GM23248 (cell line): ENCODE results near the gene PPP2R5A. TPM values are rescaled to one million over a fixed set of nuclear protein-coding genes. Genes with fewer than 3 reads are reported as not detected.

Experiments used
- DNase-seq: peaks from one replicate; pipeline ENCODE4 v3.0.0-alpha.2; 2015
- H2AFZ ChIP-seq: fragments of 200-600 bp; sonication (generic); 2 replicates; pipeline ENCODE4 v1.6.1; 2016; ENCODE audit warnings: antibody characterized with exemption
- H3F3A ChIP-seq: fragments of 200-600 bp; sonication (generic); 2 replicates; pipeline ENCODE4 v1.6.1; 2016; ENCODE audit warnings: mild to moderate bottlenecking, antibody characterized with exemption, mixed run types; ENCODE audit not compliant: insufficient read depth
- H3K27ac ChIP-seq: fragments of 200-600 bp; sonication (generic); 2 replicates; pipeline ENCODE4 v1.5.1; 2016; ENCODE audit warnings: mild to moderate bottlenecking
- H3K27me3 ChIP-seq: fragments of 200-600 bp; sonication (generic); replicated peaks from 2 replicates; pipeline ENCODE4 v1.6.1; 2016; ENCODE audit warnings: mild to moderate bottlenecking; ENCODE audit not compliant: insufficient read depth
- H3K36me3 ChIP-seq: fragments of 200-600 bp; sonication (generic); 2 replicates; pipeline ENCODE4 v1.6.1; 2016; ENCODE audit warnings: low read depth, mild to moderate bottlenecking
- H3K4me1 ChIP-seq: fragments of 200-600 bp; sonication (generic); 2 replicates; pipeline ENCODE4 v1.6.1; 2016; ENCODE audit warnings: mild to moderate bottlenecking; ENCODE audit not compliant: insufficient read depth
- H3K4me2 ChIP-seq: fragments of 200-600 bp; sonication (generic); one replicate; pipeline ENCODE4 v1.6.1; 2016; ENCODE audit warnings: mild to moderate bottlenecking; ENCODE audit not compliant: unreplicated experiment
- H3K4me3 ChIP-seq: fragments of 200-600 bp; sonication (generic); 2 replicates; pipeline ENCODE4 v1.5.1; 2016; ENCODE audit warnings: mild to moderate bottlenecking
- H3K79me2 ChIP-seq: fragments of 200-600 bp; sonication (generic); 2 replicates; pipeline ENCODE4 v1.6.1; 2016; ENCODE audit warnings: mild to moderate bottlenecking; ENCODE audit not compliant: insufficient read depth
- H3K9ac ChIP-seq: fragments of 200-600 bp; sonication (generic); 2 replicates; pipeline ENCODE4 v1.6.1; 2016; ENCODE audit warnings: mild to moderate bottlenecking
- H3K9me2 ChIP-seq: fragments of 200-600 bp; sonication (generic); 2 replicates; pipeline ENCODE4 v1.6.1; 2016; ENCODE audit warnings: mixed run types, mild to moderate bottlenecking, moderate library complexity; ENCODE audit not compliant: insufficient read depth
- H3K9me3 ChIP-seq: fragments of 200-600 bp; sonication (generic); one replicate; pipeline ENCODE4 v1.6.1; 2017; ENCODE audit warnings: low read depth
- H4K20me1 ChIP-seq: fragments of 200-600 bp; sonication (generic); 2 replicates; pipeline ENCODE4 v1.6.0; 2016; ENCODE audit not compliant: insufficient read depth
- EZH2 ChIP-seq: fragments of 200-600 bp; sonication (generic); IDR thresholded peaks from 2 replicates; pipeline ENCODE4 v1.6.1; 2018; ENCODE audit warnings: antibody characterized with exemption, mild to moderate bottlenecking; ENCODE audit not compliant: insufficient read depth, poor library complexity, severe bottlenecking
- EZH2phosphoT487 ChIP-seq: fragments of 200-600 bp; sonication (generic); IDR thresholded peaks from 2 replicates; pipeline ENCODE4 v1.6.1; 2018; ENCODE audit warnings: antibody characterized with exemption, moderate library complexity, mild to moderate bottlenecking, low read depth; ENCODE audit not compliant: insufficient read depth
- WGBS, 2 experiments: methylation state at CpG; one replicate each; pipeline ENCODE4 v1.1.6; 2015 to 2017; ENCODE audit warnings: low lambda C conversion rate in 2 of 2, low coverage in 1 of 2; ENCODE audit errors: missing lambda C conversion rate in 2 of 2; 5-methylcytosine and 5-hydroxymethylcytosine counted together
- in situ Hi-C: fragments of 300-500 bp; cut with MboI; formaldehyde crosslinking; loops from 2 replicates; pipeline ENCODE4 v1.15.0; 2020
- polyA plus RNA-seq: library from polyadenylated mRNA; unstranded; fragments of >200 nt; fragmentation: Nextera tagmentation; extraction: Ambion mirVana; gene quantifications from 2 replicates; pipeline ENCODE4 v1.2.1, GENCODE V29; 2016
- total RNA-seq: library from RNA; depleted of rRNA; stranded (reverse); fragments of >200 nt; shearing (Covaris generic); gene quantifications from 2 replicates; pipeline ENCODE4 v1.2.3, GENCODE V29; 2014

The PPP2R5A gene
- total and polyA plus RNA-seq, 2 experiments from 2014 or later = 13.9 to 31.7 TPM

DNA sequence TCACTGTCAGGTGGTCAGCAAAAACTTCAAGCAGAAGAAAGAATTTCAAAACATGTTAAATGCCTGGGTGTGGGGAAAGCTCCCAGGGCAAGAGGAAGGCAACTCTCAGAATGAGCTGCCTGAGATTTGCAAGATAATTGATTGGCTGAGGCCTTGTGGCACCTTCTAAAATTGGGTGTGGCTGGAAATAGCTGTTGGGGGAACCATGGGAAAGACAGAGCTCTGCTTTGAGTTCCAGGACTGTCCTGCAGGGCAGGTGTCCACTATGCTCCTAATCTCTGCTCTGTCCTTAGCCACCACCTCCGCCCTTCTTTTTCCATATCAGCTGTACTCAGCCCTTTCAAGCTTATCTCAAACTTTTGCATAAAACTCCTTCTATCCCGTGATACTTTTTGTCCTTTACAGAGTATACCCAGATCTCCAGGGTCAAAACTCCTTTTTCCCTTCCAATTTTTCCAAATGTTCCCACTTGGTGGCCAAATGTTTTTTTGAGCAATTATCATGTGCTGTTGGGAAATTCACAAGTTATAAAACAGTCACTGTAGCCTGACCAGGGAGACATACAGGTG, 23.8 kb upstream of the PPP2R5A start:
- no peaks in the 10 kb centered on the region for H3K9me2 ChIP-seq
- no peak for TF ChIP-seq EZH2
- TF ChIP-seq EZH2phosphoT487 = no peak
- H3F3A ChIP-seq = no peaks in the 10 kb centered on the region
- WGBS, 2 experiments = 46 to 50% methylated on average over 2 of the region's 2 CpGs
- no peak overlapping the region for H3K27ac ChIP-seq
- H3K4me3 ChIP-seq = no peak overlapping the region
- H3K4me2 ChIP-seq = no peak overlapping the region
- no peak overlapping the region for H3K9ac ChIP-seq
- H2AFZ ChIP-seq = no peak overlapping the region
- H3K9me3 ChIP-seq = no peaks in the 10 kb centered on the region
- no peaks in the 10 kb centered on the region for H4K20me1 ChIP-seq
- no peaks in the 10 kb centered on the region for H3K79me2 ChIP-seq
- in situ Hi-C loops = no loop called here
- H3K36me3 ChIP-seq = no peaks in the 10 kb centered on the region
- no peak for DNase-seq
- no peaks in the 10 kb centered on the region for H3K4me1 ChIP-seq
- no peaks in the 10 kb centered on the region for H3K27me3 ChIP-seq

DNA sequence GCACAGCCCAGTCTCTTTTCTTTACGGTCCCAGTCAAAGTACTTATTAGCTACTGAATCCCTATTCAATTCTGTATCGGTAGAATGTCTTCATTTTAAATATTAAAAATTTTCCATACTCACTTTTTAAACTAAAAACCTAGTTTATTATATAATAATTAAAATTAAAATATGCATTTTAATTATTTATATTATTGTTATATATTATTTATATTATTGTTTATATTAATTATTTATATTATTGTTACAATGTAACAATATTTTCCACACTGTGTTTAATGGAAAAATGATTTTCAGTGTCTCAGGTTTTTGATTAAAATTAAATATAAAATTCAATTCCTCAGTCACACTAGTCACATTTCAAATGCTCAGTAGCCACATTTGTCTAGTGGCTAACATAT, 18.2 kb upstream of the PPP2R5A start:
- no peak overlapping the region for H3K9ac ChIP-seq
- WGBS, 2 experiments = 73 to 82% methylated on average over 2 of the region's 2 CpGs
- peaks cover 8% of the 10 kb centered on the region; the same call in 1 of the 2 replicates for H3K27me3 ChIP-seq
- no peak for TF ChIP-seq EZH2
- TF ChIP-seq EZH2phosphoT487 = no peak
- H3K4me2 ChIP-seq = no peak overlapping the region
- H3F3A ChIP-seq = no peaks in the 10 kb centered on the region
- H3K4me3 ChIP-seq = no peak overlapping the region
- no peaks in the 10 kb centered on the region for H3K9me2 ChIP-seq
- H4K20me1 ChIP-seq = no peaks in the 10 kb centered on the region
- H3K36me3 ChIP-seq = no peaks in the 10 kb centered on the region
- H3K27ac ChIP-seq = no peak overlapping the region
- H3K4me1 ChIP-seq = no peaks in the 10 kb centered on the region
- H3K79me2 ChIP-seq = no peaks in the 10 kb centered on the region
- no peak for DNase-seq
- no peak overlapping the region for H2AFZ ChIP-seq
- no peaks in the 10 kb centered on the region for H3K9me3 ChIP-seq
- in situ Hi-C loops = no loop called here

DNA sequence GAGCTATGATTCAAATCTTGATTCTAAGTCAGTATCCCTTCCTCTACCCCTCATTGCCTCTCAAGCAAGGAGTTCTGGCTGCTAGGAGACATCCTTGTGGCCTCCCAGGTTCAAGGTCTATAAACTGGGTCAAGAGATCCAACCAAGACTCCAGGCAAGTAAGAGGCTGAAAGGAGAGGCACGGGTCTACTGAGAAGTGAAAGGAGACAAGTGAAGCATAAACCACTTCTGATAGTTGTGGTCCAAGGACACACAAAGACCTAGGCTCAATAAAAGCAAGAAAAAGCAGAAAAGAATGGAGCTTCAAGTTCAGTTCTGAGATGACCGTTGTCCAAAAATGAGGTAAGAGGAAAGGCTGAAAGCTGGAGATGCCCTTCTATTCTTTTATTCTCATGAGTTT, 17.8 kb upstream of the PPP2R5A start:
- DNase-seq = no peak
- WGBS, 2 experiments = 51 to 53% methylated on average over 2 of the region's 2 CpGs

DNA sequence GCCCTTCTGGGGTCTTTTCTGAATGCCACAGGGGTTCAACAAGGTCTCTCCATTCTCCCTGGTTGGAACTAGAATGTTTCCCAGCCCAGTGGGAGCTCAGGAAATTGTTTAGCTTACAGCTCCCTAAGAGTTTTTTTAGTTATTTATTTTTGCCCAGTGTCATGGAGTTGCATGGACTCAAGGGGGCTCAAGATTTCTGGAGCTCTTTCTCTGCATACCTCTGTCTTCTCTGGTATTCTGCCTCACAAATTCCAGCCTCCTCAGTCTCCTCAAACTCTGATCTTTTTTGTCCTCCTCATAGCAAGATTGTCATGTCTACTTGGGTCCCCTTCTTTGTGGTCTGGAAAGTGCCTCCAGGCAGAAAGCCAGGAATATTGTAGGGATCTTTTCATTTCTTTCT, 15.9 kb upstream of the PPP2R5A start:
- Histone ChIP-seq H3K9me2 (no peaks in the 10 kb centered on the region), H3F3A (no peaks in the 10 kb centered on the region), H3K4me1 (no peaks in the 10 kb centered on the region), H3K36me3 (no peaks in the 10 kb centered on the region), H3K4me3 (no peak overlapping the region), H4K20me1 (no peaks in the 10 kb centered on the region), H3K4me2 (no peak overlapping the region), H3K27me3 (peaks cover 8% of the 10 kb centered on the region; the same call in 1 of the 2 replicates), H3K79me2 (no peaks in the 10 kb centered on the region), H3K9ac (no peak overlapping the region), H2AFZ (no peak overlapping the region), H3K27ac (no peak overlapping the region), H3K9me3 (no peaks in the 10 kb centered on the region)
- TF ChIP-seq EZH2phosphoT487 = no peak
- no peak for TF ChIP-seq EZH2
- in situ Hi-C loops = no loop called here
- no peak for DNase-seq

More for the DNA sequence above, 17.8 kb upstream of the PPP2R5A start:
- Histone ChIP-seq H3K27ac (no peak overlapping the region), H3K4me2 (no peak overlapping the region), H4K20me1 (no peaks in the 10 kb centered on the region), H3K9ac (no peak overlapping the region), H3K27me3 (peaks cover 8% of the 10 kb centered on the region; the same call in 1 of the 2 replicates), H2AFZ (no peak overlapping the region), H3K36me3 (no peaks in the 10 kb centered on the region), H3K9me2 (no peaks in the 10 kb centered on the region), H3K4me3 (no peak overlapping the region), H3F3A (no peaks in the 10 kb centered on the region), H3K79me2 (no peaks in the 10 kb centered on the region), H3K9me3 (no peaks in the 10 kb centered on the region), H3K4me1 (no peaks in the 10 kb centered on the region)
- no peak for TF ChIP-seq EZH2phosphoT487
- no peak for TF ChIP-seq EZH2
- in situ Hi-C loops = no loop called here

DNA sequence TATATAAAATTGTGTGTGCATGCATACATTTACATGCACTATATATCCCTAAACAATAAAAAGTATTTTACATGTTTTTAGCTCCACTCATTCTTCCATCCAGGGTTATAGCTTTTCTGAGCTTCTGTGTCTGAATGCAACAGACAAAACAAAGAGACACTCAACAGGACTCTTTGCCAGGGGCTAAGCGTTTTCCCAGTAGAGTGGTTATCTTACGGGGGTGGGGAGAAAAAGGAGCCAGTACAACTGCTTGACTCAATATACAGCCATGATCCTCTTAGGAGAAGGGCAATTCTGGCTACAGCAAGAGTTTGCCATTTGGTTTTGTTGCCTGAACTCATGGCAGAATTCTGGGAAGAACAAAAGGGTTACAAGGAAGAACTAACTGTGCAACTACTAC, 14.6 kb upstream of the PPP2R5A start:
- WGBS, 2 experiments = 68 to 74% methylated on average over 2 of the region's 2 CpGs
- DNase-seq = no peak
- H3K9ac ChIP-seq = no peak overlapping the region
- no peaks in the 10 kb centered on the region for H3K4me1 ChIP-seq
- no peaks in the 10 kb centered on the region for H3F3A ChIP-seq
- in situ Hi-C loops = no loop called here
- H3K9me2 ChIP-seq = no peaks in the 10 kb centered on the region
- no peaks in the 10 kb centered on the region for H3K36me3 ChIP-seq
- H3K9me3 ChIP-seq = no peaks in the 10 kb centered on the region
- no peak overlapping the region for H3K4me3 ChIP-seq
- H2AFZ ChIP-seq = no peak overlapping the region
- H3K27me3 ChIP-seq = peaks cover 8% of the 10 kb centered on the region; the same call in 1 of the 2 replicates
- TF ChIP-seq EZH2phosphoT487 = no peak
- no peak for TF ChIP-seq EZH2
- no peak overlapping the region for H3K27ac ChIP-seq
- no peaks in the 10 kb centered on the region for H3K79me2 ChIP-seq
- H4K20me1 ChIP-seq = no peaks in the 10 kb centered on the region
- no peak overlapping the region for H3K4me2 ChIP-seq
